ENCODE measurements around the gene EPB41L5. TPM values are rescaled to one million over a fixed set of nuclear protein-coding genes. Genes with fewer than 3 reads are reported as not detected.
A peak's percentile ranks its signal among the peaks of the same experiment; 100 is the strongest.

Gene EPB41L5
- total and polyA plus RNA-seq, 9 donors: 9.3 to 39.5 (median 27.1) TPM

DNA sequence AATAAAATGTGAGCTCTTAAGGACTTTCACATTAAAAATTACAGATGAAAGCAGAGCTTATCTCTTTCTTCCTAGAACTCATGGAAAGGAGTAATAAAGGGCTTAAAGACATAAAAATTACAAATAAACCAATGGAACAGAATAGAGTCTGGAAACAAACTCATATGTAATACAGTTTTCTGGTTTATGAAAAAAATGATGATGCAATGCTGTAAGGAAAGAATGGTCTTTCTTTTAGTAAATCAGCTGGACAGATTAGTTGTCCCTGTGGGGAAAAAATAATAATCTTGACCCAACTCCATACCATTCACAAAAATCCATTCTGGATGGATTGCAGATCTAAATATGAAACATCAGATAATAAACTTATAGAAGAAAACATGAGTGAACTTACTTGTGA lies 156.1 kb downstream of the EPB41L5 start:
- Histone ChIP-seq H3K27ac (no peak overlapping the region), H3K4me3 (no peak overlapping the region), H3K4me1 (ENCODE audit: insufficient read depth) (no peaks in the 10 kb centered on the region), H3K27me3 (no peaks in the 10 kb centered on the region), H3K9me3 (no peaks in the 10 kb centered on the region), H3K36me3 (no peaks in the 10 kb centered on the region)
- no peak for DNase-seq
- no peak for TF ChIP-seq EP300 (IDR thresholded peaks at IDR 0.05)
- TF ChIP-seq, protein P1, sequence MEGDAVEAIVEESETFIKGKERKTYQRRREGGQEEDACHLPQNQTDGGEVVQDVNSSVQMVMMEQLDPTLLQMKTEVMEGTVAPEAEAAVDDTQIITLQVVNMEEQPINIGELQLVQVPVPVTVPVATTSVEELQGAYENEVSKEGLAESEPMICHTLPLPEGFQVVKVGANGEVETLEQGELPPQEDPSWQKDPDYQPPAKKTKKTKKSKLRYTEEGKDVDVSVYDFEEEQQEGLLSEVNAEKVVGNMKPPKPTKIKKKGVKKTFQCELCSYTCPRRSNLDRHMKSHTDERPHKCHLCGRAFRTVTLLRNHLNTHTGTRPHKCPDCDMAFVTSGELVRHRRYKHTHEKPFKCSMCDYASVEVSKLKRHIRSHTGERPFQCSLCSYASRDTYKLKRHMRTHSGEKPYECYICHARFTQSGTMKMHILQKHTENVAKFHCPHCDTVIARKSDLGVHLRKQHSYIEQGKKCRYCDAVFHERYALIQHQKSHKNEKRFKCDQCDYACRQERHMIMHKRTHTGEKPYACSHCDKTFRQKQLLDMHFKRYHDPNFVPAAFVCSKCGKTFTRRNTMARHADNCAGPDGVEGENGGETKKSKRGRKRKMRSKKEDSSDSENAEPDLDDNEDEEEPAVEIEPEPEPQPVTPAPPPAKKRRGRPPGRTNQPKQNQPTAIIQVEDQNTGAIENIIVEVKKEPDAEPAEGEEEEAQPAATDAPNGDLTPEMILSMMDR (IDR thresholded peaks at IDR 0.05): no peak
- no peak for TF ChIP-seq POLR2A (IDR thresholded peaks at IDR 0.05)
- intact Hi-C loops (cut with DNase I): no loop called here

DNA sequence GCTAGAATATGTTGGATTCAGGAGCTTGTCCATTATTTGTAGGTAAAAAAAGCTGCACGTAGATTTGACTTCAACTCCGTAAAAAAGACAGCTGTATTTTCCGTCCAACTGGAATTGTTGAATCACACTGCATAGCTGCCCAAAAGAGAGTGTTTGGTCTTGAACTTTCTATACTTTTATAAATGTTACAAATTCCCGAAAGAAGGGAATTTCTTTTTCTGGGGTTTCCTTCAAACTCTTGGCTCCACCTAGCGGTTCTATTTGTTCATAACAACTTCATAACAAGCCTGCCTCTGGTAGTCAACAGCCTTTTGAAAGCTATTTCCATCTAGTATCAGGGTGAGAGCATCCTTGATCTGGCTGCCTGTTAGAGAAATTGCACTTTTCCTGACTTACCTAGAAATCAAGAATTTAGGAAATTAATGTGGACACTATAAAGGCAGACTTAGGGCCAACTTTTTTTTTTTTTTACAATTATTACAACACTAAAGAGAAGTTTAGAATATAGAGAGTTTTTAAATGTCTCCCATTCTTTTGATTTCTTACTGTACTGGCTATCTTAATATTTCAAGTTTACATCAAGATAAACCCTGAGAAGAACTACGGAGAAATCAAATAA lies 162.2 kb downstream of the EPB41L5 start:
- Histone ChIP-seq H3K4me3 (no peak overlapping the region), H3K9me3 (no peaks in the 10 kb centered on the region), H3K27ac (peak overlapping the region in 1 of 2 donors; percentile 47), H3K27me3 (no peaks in the 10 kb centered on the region), H3K4me1 (ENCODE audit: insufficient read depth) (no peaks in the 10 kb centered on the region), H3K36me3 (no peaks in the 10 kb centered on the region)
- intact Hi-C loops (cut with DNase I): loop anchor here in 3 of 4 donors (5.0 to 10.0 kb wide), 6 partner anchors 137 to 533 kb away; no protein-coding TSS in a partner anchor
- peak in 1 of 5 donors; percentile 30 for DNase-seq
- TF ChIP-seq, protein P1 (IDR thresholded peaks at IDR 0.05): peak; percentile 18 to 66 (median 64)
- no peak for TF ChIP-seq EP300 (IDR thresholded peaks at IDR 0.05)
- whole genome bisulfite sequencing, 3 donors: 15 to 19% (median 18%) methylated on average over 6 of the region's 6 CpGs

DNA sequence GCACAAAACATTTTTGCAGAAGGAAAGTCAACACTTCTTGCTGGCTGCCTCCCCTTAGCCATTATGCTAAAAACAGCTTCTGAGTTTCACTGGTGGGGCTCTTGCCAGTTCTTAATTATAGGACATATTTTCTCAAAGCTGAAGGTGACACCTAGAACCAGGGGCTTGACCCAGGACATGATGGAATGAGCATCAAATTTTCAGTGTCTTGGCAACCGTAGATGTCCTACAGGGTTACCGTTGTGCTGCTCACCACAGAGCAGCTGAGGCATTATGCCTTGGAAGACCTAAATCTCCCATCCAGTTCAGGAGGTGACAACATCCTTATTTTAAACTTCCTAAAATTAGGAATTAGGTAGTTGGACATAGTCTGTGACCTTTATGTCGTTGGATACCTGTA lies 163.6 kb downstream of the EPB41L5 start:
- TF ChIP-seq EP300 (IDR thresholded peaks at IDR 0.05) (no peak), POLR2A (IDR thresholded peaks at IDR 0.05) (no peak)
- TF ChIP-seq, protein P1 (IDR thresholded peaks at IDR 0.05): no peak
- intact Hi-C loops (cut with DNase I): loop anchor here in 3 of 4 donors (5.0 to 10.0 kb wide), 4 partner anchors 136 to 532 kb away; no protein-coding TSS in a partner anchor

DNA sequence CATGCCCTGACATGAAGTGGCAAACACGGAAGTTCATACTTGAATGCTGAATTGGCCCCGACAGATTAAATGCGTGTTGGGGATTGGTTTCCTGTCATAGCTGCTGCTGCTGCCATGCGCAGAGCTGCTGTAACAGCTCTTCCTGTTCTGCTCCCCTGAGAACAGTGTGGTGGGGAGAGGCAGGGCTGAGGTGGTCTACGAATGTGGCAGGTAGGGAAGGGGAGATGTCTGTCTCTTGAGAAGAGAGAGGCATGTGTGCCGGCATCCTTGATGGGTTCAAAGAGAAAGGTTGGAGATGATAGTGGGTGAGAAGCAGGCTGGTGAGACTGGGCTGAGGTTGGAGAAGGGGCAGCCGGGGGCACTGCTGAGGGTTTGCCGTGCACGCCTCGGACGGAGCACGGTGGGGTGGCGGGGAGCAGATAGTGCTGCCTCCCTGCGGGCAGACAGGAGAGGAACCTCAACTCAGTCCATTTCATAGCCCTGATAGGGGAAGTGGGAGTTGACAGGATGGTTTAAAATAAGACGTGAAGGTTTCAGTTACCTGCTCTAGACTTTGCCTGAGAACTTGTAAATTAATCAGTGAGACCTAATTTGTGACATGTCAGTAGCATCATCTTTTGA lies 164.2 kb downstream of the EPB41L5 start:
- H3K9me3 ChIP-seq: no peaks in the 10 kb centered on the region
- H3K36me3 ChIP-seq: no peaks in the 10 kb centered on the region
- TF ChIP-seq POLR2A (IDR thresholded peaks at IDR 0.05) (no peak), EP300 (IDR thresholded peaks at IDR 0.05) (no peak)
- TF ChIP-seq, protein P1 (IDR thresholded peaks at IDR 0.05): no peak
- no peak overlapping the region for H3K27ac ChIP-seq
- 71 to 82% (median 76%) methylated on average over 15 of the region's 15 CpGs for WGBS, 3 donors
- no peak overlapping the region for H3K4me3 ChIP-seq
- no peaks in the 10 kb centered on the region for H3K27me3 ChIP-seq
- no peaks in the 10 kb centered on the region for H3K4me1 ChIP-seq (ENCODE audit: insufficient read depth)
- intact Hi-C loops (cut with DNase I): loop anchor here in 3 of 4 donors (5.0 to 10.0 kb wide), 4 partner anchors 135 to 532 kb away; no protein-coding TSS in a partner anchor
- no peak for DNase-seq

More for the DNA sequence above, 163.6 kb downstream of the EPB41L5 start:
- Histone ChIP-seq H3K27ac (no peak overlapping the region), H3K4me1 (ENCODE audit: insufficient read depth) (no peaks in the 10 kb centered on the region), H3K36me3 (no peaks in the 10 kb centered on the region), H3K9me3 (no peaks in the 10 kb centered on the region), H3K27me3 (no peaks in the 10 kb centered on the region), H3K4me3 (no peak overlapping the region)
- no peak for DNase-seq
- WGBS, 3 donors: 80 to 86% (median 82%) methylated on average over 3 of the region's 3 CpGs

Measured in ovary (tissue), 9 donors.